GM19239 (cell line): ENCODE results near the gene UBE4B.

Experiments
- DNase-seq: peaks from one replicate; pipeline ENCODE4 v3.0.0; 2011; ENCODE audit warnings: low spot score; ENCODE audit not compliant: insufficient read length
- FAIRE-seq: peaks from 2 replicates; lab custom pipeline; 2011; peaks lifted over from hg19 to GRCh38; lab: Jason Lieb, UNC

UBE4B gene

GRCh38 chr1:10161541-10162290 lies 129.0 kb downstream of the UBE4B start:
- FAIRE-seq (no peak), DNase-seq (no peak)

GRCh38 chr1:10168912-10169514 lies 136.3 kb downstream of the UBE4B start:
- FAIRE-seq (no peak), DNase-seq (no peak)

GRCh38 chr1:10170239-10170574 lies 137.4 kb downstream of the UBE4B start:
- DNase-seq (no peak), FAIRE-seq (no peak)

- DNase-seq (no peak), FAIRE-seq (no peak)
These were observed 138.5 kb downstream of the UBE4B start for GRCh38 chr1:10171105-10171767.

- DNase-seq, result no peak
- no peak for FAIRE-seq
These were observed 139.4 kb downstream of the UBE4B start for GRCh38 chr1:10171995-10172669.

- FAIRE-seq (no peak), DNase-seq (no peak)
These were observed 140.8 kb downstream of the UBE4B start for GRCh38 chr1:10173582-10173981.

- no peak for DNase-seq
- FAIRE-seq, result no peak
These were observed 145.1 kb downstream of the UBE4B start for GRCh38 chr1:10177876-10178275.

- FAIRE-seq (no peak), DNase-seq (no peak)
These were observed 146.0 kb downstream of the UBE4B start for GRCh38 chr1:10178597-10179405.

GRCh38 chr1:10179406-10180091 lies 146.8 kb downstream of the UBE4B start:
- FAIRE-seq, result no peak
- no peak for DNase-seq

GRCh38 chr1:10181154-10181553 lies 148.4 kb downstream of the UBE4B start:
- no peak for FAIRE-seq

GRCh38 chr1:10185759-10186158 lies 153.0 kb downstream of the UBE4B start:
- FAIRE-seq, result no peak

More at GRCh38 chr1:10181154-10181553, 148.4 kb downstream of the UBE4B start:
- no peak for DNase-seq

GRCh38 chr1:10186331-10187025 lies 153.7 kb downstream of the UBE4B start:
- FAIRE-seq, result no peak
- no peak for DNase-seq

More at GRCh38 chr1:10185759-10186158, 153.0 kb downstream of the UBE4B start:
- no peak for DNase-seq

GRCh38 chr1:10187026-10187334 lies 154.2 kb downstream of the UBE4B start:
- FAIRE-seq (no peak), DNase-seq (no peak)

- no peak for DNase-seq
- FAIRE-seq, result no peak
These were observed 155.4 kb downstream of the UBE4B start for GRCh38 chr1:10188133-10188650.

- FAIRE-seq (no peak), DNase-seq (no peak)
These were observed 156.9 kb downstream of the UBE4B start for GRCh38 chr1:10189659-10190058.

GRCh38 chr1:10192263-10192662 lies 159.5 kb downstream of the UBE4B start:
- FAIRE-seq, result no peak
- no peak for DNase-seq

- FAIRE-seq (no peak), DNase-seq (no peak)
These were observed 160.5 kb downstream of the UBE4B start for GRCh38 chr1:10193288-10193687.

GRCh38 chr1:10195570-10195969 lies 162.8 kb downstream of the UBE4B start:
- FAIRE-seq, result no peak
- DNase-seq, result no peak

GRCh38 chr1:10196976-10197375 lies 164.2 kb downstream of the UBE4B start:
- DNase-seq, result no peak
- FAIRE-seq, result no peak
